Measurements from ENCODE around the gene MOB1A.

The MOB1A gene

DNA sequence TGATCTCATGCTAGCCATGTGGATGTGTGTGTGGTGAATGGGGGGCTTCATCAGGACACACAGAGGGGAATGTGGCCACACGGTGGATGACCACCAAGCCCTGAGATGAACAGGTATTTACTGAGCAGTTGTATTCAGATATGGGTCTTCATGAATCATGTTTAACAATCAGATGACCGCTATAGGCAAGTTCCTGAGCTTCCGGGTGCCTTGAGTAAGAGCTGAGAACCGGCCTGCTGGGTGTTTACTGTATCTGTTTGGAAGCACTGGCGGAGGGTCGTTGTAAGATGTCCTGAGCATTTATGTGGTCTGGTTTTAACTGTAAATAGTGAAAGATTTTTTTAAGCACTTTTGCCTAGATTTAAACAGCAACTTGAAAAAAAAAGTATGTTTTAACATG is 74.9 kb downstream of the MOB1A start:
- DNase-seq (ENCODE audit: low read depth, low spot score), result no peak

Data from iPS DF 19.7 (cell line).